HG02610 (cell line): ENCODE data around the gene PARD3B.

Experiments used
- ATAC-seq: cut with Tn5 transposase; IDR thresholded peaks from one replicate; pipeline ENCODE4 v1.9.1; 2021; ENCODE audit warnings: mild to moderate bottlenecking, moderate library complexity; ENCODE audit not compliant: unreplicated experiment

Gene PARD3B

DNA sequence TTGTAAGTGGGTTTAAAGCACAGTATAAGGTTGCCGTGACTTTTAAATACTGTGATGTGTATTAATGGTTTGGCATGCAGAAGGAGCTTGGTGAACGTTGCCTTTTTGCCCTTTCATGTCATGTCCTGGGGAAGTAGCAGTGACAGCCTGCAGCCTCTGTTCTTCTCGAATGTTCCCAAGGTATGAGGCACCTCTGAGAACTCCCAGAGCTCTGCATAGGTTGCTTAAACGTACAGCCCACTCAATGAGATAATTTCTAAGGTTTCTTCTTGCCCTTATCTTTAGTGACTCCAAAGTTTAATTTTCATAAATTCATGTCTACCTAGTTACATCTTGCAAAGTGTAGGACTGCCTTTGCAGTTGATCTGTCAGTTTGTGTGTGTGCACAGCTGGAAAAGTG lies 36.7 kb downstream of the PARD3B start:
- ATAC-seq = no peak

GRCh38 chr2:204583773-204584172 lies 38.5 kb downstream of the PARD3B start:
- no peak for ATAC-seq

- no peak for ATAC-seq
Measured at GRCh38 chr2:204585930-204586329, 40.7 kb downstream of the PARD3B start.

DNA sequence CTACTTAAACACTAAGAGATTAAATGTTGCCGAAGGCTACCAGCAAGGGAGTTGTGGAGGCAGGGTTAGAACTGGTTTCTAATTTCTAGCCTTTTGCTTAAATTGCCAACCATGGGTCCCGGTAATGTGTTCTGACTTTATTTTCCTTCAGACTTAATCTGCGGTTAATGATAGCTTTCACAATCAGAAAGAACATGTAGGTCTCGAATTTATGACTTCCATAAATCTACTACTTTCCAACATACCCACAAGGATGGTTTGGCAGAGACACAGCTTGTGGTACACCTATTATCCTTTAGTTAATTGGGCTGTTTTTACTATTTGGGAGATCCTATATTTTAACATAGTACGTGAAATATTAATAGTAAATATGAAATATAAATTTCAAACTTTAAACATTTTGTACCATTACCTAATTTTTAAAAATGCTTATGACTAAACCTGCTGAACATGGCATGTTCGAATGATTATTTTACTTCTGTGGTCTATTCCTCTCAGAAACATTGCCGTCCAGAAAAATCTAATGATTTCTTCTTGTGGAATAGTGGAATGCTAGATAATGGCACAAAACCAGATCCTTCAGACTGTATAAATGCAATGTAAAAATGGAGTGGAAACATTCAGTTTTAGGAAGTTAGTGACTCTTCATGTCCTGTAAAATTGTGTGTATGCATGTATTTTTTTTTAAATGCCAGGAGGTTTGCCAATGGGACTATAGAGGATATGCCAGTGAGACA lies 41.3 kb downstream of the PARD3B start:
- no peak for ATAC-seq

DNA sequence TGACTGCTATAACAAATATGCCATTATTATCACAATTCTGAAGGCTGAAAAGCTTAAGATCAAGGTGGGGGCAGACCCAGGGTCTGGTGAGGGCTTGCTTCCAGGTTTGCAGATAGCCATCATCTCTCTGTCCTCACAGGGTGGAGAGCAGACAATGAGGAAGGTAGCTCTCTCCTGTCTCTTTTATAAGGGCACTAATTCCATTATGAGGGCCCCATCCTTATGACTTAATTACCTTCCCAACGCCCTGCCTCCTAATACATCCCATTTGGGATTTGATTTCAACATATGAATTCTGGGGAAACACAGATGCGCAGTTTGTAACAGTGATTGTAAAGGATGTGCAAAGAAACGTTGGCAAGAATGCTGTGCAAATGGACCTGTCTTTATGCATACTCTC lies 44.8 kb downstream of the PARD3B start:
- no peak for ATAC-seq

- no peak for ATAC-seq
Measured at GRCh38 chr2:204591225-204591624, 46.0 kb downstream of the PARD3B start.

DNA sequence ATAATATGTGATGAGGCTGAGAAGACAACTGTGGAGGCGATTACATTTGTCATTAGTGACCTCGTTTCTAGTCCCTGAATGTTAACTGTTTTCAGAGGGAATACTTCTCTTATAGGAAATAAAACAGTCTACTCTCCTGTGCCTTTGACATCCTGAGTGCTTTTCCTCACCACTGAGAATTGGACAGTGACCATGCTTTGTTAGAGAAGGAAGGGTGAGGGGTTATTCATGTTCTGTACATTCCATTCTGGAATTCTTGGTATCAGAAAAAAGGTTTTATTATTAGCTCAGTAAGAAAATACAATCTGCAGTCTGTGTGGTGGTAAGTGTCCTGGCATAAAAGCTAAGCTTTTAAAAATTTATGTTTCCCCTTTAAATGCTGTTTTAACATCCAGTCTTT lies 58.8 kb downstream of the PARD3B start:
- no peak for ATAC-seq

- ATAC-seq = no peak
Measured at GRCh38 chr2:204608237-204608939, 63.1 kb downstream of the PARD3B start.

DNA sequence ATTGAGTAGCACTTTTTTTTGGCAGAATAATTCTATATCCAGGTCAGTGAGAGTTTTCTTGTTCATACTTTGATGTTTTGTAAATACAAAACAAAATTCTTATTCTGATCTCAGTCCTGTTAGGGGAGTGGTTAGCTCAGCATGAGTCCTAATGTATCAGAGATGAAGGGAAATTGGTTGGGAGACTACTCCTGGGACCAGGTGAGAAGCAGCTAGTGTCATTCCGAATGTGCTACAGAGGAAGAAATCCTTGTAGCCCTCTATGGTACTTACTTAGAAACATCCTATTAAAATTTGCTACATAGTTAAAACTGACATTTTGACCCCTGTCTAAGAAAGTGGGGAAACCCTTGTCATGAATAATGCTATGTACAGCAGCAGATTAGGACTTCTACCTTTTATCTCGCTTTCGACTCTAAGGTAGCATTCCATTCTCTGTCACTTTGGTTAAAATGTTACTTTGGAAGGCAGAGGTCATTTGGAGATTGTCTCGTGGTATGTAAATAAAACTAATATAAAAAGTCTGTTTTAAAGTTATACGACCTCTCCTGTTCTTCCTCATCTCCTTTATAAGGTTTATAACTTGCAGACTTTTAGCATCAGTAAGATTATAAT lies 65.8 kb downstream of the PARD3B start:
- no peak for ATAC-seq

DNA sequence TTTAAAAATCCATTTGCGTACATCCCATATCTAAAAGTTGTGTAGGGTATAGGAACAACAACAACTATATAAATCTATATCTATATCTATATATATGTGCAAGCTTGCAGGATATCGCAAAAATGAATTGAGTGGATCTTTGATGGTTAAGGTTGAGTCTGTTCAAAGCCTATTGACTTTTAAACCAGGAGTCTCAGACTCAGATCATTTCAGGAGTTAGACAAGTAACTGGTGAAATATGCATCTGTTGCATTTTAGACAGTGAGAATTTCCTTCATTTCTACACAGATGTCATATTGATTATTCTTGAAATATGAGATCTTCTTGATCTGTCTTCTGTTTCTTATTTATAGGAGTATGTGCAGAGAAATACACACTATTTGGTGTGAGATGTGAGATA lies 66.5 kb downstream of the PARD3B start:
- ATAC-seq = no peak

- ATAC-seq = no peak
Measured at GRCh38 chr2:204613635-204614034, 68.4 kb downstream of the PARD3B start.

GRCh38 chr2:204615456-204615855 lies 70.2 kb downstream of the PARD3B start:
- no peak for ATAC-seq

- ATAC-seq = no peak
Measured at GRCh38 chr2:204625135-204625534, 79.9 kb downstream of the PARD3B start.

GRCh38 chr2:204628926-204629712 lies 83.8 kb downstream of the PARD3B start:
- no peak for ATAC-seq

GRCh38 chr2:204632410-204632809 lies 87.1 kb downstream of the PARD3B start:
- no peak for ATAC-seq

GRCh38 chr2:204634564-204634963 lies 89.3 kb downstream of the PARD3B start:
- ATAC-seq = no peak

- ATAC-seq = no peak
Measured at GRCh38 chr2:204635478-204635877, 90.2 kb downstream of the PARD3B start.

GRCh38 chr2:204638471-204639194 lies 93.4 kb downstream of the PARD3B start:
- ATAC-seq = no peak

DNA sequence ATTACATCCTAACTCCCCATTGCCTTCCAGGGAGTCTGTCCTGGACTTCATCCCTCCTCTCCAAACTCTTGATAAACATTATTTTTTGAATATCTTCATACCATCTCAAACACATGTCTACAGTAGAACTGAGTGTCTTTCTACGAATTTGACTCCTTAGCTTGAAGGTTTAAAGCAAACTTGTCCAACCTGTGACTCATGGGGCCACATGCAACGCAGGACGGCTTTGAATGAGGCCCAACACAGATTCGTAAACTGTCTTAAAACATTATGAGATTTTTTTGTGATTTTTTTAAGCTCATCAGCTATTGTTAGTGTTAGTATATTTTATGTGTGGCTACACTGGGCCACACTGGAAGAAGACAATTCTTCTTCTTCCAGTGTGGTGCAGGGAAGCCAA lies 98.1 kb downstream of the PARD3B start:
- no peak for ATAC-seq

- no peak for ATAC-seq
Measured at GRCh38 chr2:204645018-204645773, 99.9 kb downstream of the PARD3B start.
